Activated CD4-positive, alpha-beta T cell treated with anti-CD3 and anti-CD28 coated beads for 24 hours (primary cell): ENCODE measurements around the gene NLRP10.

Experiments used
- DNase-seq, 2 donors: peaks; one replicate each; pipeline ENCODE4 v3.0.0-alpha.2; 2020; ENCODE audit warnings: low read depth in 2 of 2

NLRP10 gene

GRCh38 chr11:7977232-7977917, 12.1 kb upstream of the NLRP10 start:
- no peak for DNase-seq

- no peak for DNase-seq
Observed at GRCh38 chr11:7974668-7975067, 9.4 kb upstream of the NLRP10 start.

- no peak for DNase-seq
Observed at GRCh38 chr11:7973011-7973410, 7.8 kb upstream of the NLRP10 start.

GRCh38 chr11:7971846-7972245, 6.6 kb upstream of the NLRP10 start:
- no peak for DNase-seq

GRCh38 chr11:7969756-7970646, 4.8 kb upstream of the NLRP10 start:
- no peak for DNase-seq

- DNase-seq: no peak
Observed at GRCh38 chr11:7968686-7969085, 3.4 kb upstream of the NLRP10 start.

- no peak for DNase-seq
Observed at GRCh38 chr11:7967826-7968225, 2.6 kb upstream of the NLRP10 start.

GRCh38 chr11:7967097-7967496, 1.9 kb upstream of the NLRP10 start:
- no peak for DNase-seq

- no peak for DNase-seq
Observed at GRCh38 chr11:7964873-7965272, 374 bp downstream of the NLRP10 start.

GRCh38 chr11:7964261-7964660, 986 bp downstream of the NLRP10 start:
- no peak for DNase-seq

- DNase-seq: no peak
Observed at GRCh38 chr11:7955191-7955590, 10.1 kb downstream of the NLRP10 start.

GRCh38 chr11:7949934-7950333, 15.3 kb downstream of the NLRP10 start:
- DNase-seq: no peak

- DNase-seq: no peak
Observed at GRCh38 chr11:7944123-7944522, 21.1 kb downstream of the NLRP10 start.

- no peak for DNase-seq
Observed at GRCh38 chr11:7941608-7942007, 23.6 kb downstream of the NLRP10 start, which contains the start of gene OR10A3. Gene OR10A3 (minus strand): TSS chr11:7941708. CDS start chr11:7939520, 2,188 bp downstream.

- DNase-seq: no peak
Observed at GRCh38 chr11:7941146-7941545, 24.1 kb downstream of the NLRP10 start.

GRCh38 chr11:7936615-7937014, 28.6 kb downstream of the NLRP10 start:
- DNase-seq: no peak

- no peak for DNase-seq
Observed at GRCh38 chr11:7931168-7931567, 34.1 kb downstream of the NLRP10 start, which contains the start of gene OR10A6. Gene OR10A6 (minus strand): TSS chr11:7931268. CDS start chr11:7928662, 2,606 bp downstream.

- DNase-seq: no peak
Observed at GRCh38 chr11:7927635-7928034, 37.6 kb downstream of the NLRP10 start.

- DNase-seq: no peak
Observed at GRCh38 chr11:7924536-7924935, 40.7 kb downstream of the NLRP10 start.

GRCh38 chr11:7918141-7918540, 47.1 kb downstream of the NLRP10 start:
- DNase-seq: no peak
